Smooth muscle cell (in vitro differentiated cells): ENCODE measurements around the gene RESF1. TPM values are rescaled to one million over a fixed set of nuclear protein-coding genes. Genes with fewer than 3 reads are reported as not detected.

Experiments used
- DNase-seq: peaks from one replicate; lab custom pipeline; 2025; ENCODE audit not compliant: unreplicated experiment; lab: John Stamatoyannopoulos, UW
- H2AFZ ChIP-seq: fragments of 200-600 bp; sonication (generic); 2 replicates; pipeline ENCODE4 v1.6.0; 2016; ENCODE audit warnings: antibody characterized with exemption, low read depth, mild to moderate bottlenecking
- H3F3A ChIP-seq: fragments of 200-600 bp; sonication (generic); 2 replicates; pipeline ENCODE4 v1.6.0; 2017; ENCODE audit warnings: antibody characterized with exemption, low read depth
- H3K27ac ChIP-seq: fragments of 200-600 bp; sonication (generic); 2 replicates; pipeline ENCODE4 v1.5.1; 2016; ENCODE audit warnings: low read depth, mild to moderate bottlenecking
- H3K27me3 ChIP-seq: fragments of 200-600 bp; sonication (generic); 2 replicates; pipeline ENCODE4 v1.6.1; 2016; ENCODE audit warnings: low read depth, mild to moderate bottlenecking
- H3K36me3 ChIP-seq: fragments of 200-600 bp; sonication (generic); 2 replicates; pipeline ENCODE4 v1.5.1; 2016; ENCODE audit warnings: low read depth
- H3K4me1 ChIP-seq: fragments of 200-600 bp; sonication (generic); 2 replicates; pipeline ENCODE4 v1.5.1; 2016; ENCODE audit warnings: low read depth
- H3K4me2 ChIP-seq: fragments of 200-600 bp; sonication (generic); 2 replicates; pipeline ENCODE4 v1.6.0; 2016; ENCODE audit warnings: mild to moderate bottlenecking
- H3K4me3 ChIP-seq: fragments of 200-600 bp; sonication (generic); 2 replicates; pipeline ENCODE4 v1.5.1; 2016; ENCODE audit warnings: mild to moderate bottlenecking
- H3K79me2 ChIP-seq: fragments of 200-600 bp; sonication (generic); 2 replicates; pipeline ENCODE4 v1.6.0; 2016; ENCODE audit warnings: low read depth, mild to moderate bottlenecking
- H3K9ac ChIP-seq: fragments of 200-600 bp; sonication (generic); 2 replicates; pipeline ENCODE4 v1.6.0; 2016; ENCODE audit warnings: low read depth
- H3K9me3 ChIP-seq: fragments of 200-600 bp; sonication (generic); replicated peaks from 2 replicates; pipeline ENCODE4 v1.5.1; 2016; ENCODE audit warnings: low read depth
- H4K20me1 ChIP-seq: fragments of 200-600 bp; sonication (generic); 2 replicates; pipeline ENCODE4 v1.6.0; 2016; ENCODE audit warnings: low read depth
- WGBS: methylation state at CpG from one replicate; pipeline ENCODE4 v1.1.7; 2016; ENCODE audit warnings: low lambda C conversion rate; 5-methylcytosine and 5-hydroxymethylcytosine counted together
- polyA plus RNA-seq: library from polyadenylated mRNA; unstranded; fragments of >200 nt; fragmentation: Nextera tagmentation; extraction: Ambion mirVana; gene quantifications from 2 replicates; pipeline ENCODE4 v1.2.1, GENCODE V29; 2016
- total RNA-seq: library from RNA; depleted of rRNA; stranded (reverse); fragments of >200 nt; gene quantifications from 2 replicates; pipeline ENCODE4 v1.2.3, GENCODE V29; 2014
- TF ChIP-seq, protein P1 (sequence below): fragments of 200-600 bp; sonication (generic); IDR thresholded peaks from 2 replicates; pipeline ENCODE4 v1.5.1; 2017; ENCODE audit warnings: borderline replicate concordance, mild to moderate bottlenecking, antibody characterized with exemption; ENCODE audit not compliant: insufficient read depth, poor library complexity, severe bottlenecking

The RESF1 gene
- total and polyA plus RNA-seq, 2 experiments from 2014 or later, result 9.7 to 28.3 TPM

- Histone ChIP-seq H3K9ac (peak overlapping the region; percentile 43), H3K27me3 (no peaks in the 10 kb centered on the region), H3K4me3 (no peak overlapping the region), H3K36me3 (no peaks in the 10 kb centered on the region), H3K4me1 (no peaks in the 10 kb centered on the region), H3K9me3 (no peaks in the 10 kb centered on the region), H3K4me2 (peak overlapping the region; percentile 42), H2AFZ (no peak overlapping the region), H3F3A (peaks cover 3% of the 10 kb centered on the region), H3K27ac (peak overlapping the region; percentile 80), H3K79me2 (no peaks in the 10 kb centered on the region), H4K20me1 (no peaks in the 10 kb centered on the region)
- no peak for DNase-seq
- 77% methylated on average over 15 of the region's 15 CpGs for WGBS
- TF ChIP-seq, protein P1, sequence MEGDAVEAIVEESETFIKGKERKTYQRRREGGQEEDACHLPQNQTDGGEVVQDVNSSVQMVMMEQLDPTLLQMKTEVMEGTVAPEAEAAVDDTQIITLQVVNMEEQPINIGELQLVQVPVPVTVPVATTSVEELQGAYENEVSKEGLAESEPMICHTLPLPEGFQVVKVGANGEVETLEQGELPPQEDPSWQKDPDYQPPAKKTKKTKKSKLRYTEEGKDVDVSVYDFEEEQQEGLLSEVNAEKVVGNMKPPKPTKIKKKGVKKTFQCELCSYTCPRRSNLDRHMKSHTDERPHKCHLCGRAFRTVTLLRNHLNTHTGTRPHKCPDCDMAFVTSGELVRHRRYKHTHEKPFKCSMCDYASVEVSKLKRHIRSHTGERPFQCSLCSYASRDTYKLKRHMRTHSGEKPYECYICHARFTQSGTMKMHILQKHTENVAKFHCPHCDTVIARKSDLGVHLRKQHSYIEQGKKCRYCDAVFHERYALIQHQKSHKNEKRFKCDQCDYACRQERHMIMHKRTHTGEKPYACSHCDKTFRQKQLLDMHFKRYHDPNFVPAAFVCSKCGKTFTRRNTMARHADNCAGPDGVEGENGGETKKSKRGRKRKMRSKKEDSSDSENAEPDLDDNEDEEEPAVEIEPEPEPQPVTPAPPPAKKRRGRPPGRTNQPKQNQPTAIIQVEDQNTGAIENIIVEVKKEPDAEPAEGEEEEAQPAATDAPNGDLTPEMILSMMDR, result no peak
These were observed 30.6 kb downstream of the RESF1 start for GRCh38 chr12:31989571-31990362.

- TF ChIP-seq, protein P1, result no peak
- Histone ChIP-seq H3K9ac (no peak overlapping the region), H3K36me3 (no peaks in the 10 kb centered on the region), H3K9me3 (no peaks in the 10 kb centered on the region), H2AFZ (no peak overlapping the region), H3K27me3 (no peaks in the 10 kb centered on the region), H3K4me2 (no peak overlapping the region), H4K20me1 (no peaks in the 10 kb centered on the region), H3K27ac (peak overlapping the region; percentile 80), H3K4me3 (no peak overlapping the region), H3K79me2 (no peaks in the 10 kb centered on the region), H3F3A (no peaks in the 10 kb centered on the region), H3K4me1 (no peaks in the 10 kb centered on the region)
- DNase-seq, result no peak
- WGBS, result 90% methylated on average over 1 of the region's 1 CpG
These were observed 31.9 kb downstream of the RESF1 start for GRCh38 chr12:31991146-31991545.

DNA sequence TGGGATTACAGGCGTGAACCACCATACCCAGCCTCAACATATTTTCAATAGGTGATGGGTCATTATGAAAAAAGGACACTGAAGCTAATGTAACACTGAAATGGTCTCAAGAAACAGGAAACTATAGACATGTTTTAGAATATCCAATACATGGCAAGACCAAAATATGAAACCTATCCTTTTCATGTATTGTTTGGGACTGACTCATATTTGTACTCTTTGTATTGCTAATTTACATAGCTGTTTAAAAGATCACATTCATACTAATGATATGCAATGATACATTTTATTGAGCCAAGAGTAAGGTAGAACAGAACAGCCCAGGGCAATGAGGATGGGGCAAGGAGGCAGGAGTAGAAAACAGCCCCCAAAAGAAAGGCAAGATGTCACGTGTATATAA lies 32.6 kb downstream of the RESF1 start:
- TF ChIP-seq, protein P1, result no peak
- no peaks in the 10 kb centered on the region for H3K9me3 ChIP-seq
- no peaks in the 10 kb centered on the region for H3K4me1 ChIP-seq
- no peak overlapping the region for H3K27ac ChIP-seq
- no peak overlapping the region for H3K9ac ChIP-seq
- no peaks in the 10 kb centered on the region for H3K27me3 ChIP-seq
- no peaks in the 10 kb centered on the region for H3K79me2 ChIP-seq
- no peaks in the 10 kb centered on the region for H4K20me1 ChIP-seq
- no peak overlapping the region for H3K4me2 ChIP-seq
- no peaks in the 10 kb centered on the region for H3K36me3 ChIP-seq
- DNase-seq, result no peak
- H3F3A ChIP-seq, result no peaks in the 10 kb centered on the region
- 100% methylated on average over 2 of the region's 2 CpGs for WGBS
- no peak overlapping the region for H2AFZ ChIP-seq
- no peak overlapping the region for H3K4me3 ChIP-seq

DNA sequence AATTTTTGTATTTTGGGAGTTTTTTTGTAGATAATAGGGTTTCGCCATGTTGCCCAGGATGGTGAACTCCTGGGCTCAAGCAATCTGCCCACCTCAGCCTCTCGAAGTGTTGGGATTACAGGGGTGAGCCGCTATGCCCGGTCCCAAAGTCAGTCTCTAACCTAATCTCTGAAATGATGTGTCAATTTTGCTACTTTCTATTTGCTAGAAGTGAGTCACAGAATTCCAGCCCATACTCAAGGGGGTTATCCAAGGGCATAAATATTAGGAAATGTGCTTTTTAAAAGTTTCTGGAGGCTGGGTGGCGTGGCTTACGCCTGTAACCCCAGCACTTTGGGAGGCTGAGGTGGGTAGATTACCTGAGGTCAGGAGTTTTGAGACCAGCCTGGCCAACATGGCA lies 40.5 kb downstream of the RESF1 start:
- no peak for DNase-seq
- no peaks in the 10 kb centered on the region for H3K27me3 ChIP-seq
- no peak overlapping the region for H3K4me3 ChIP-seq
- no peak overlapping the region for H3K27ac ChIP-seq
- H3K9ac ChIP-seq, result no peak overlapping the region
- no peaks in the 10 kb centered on the region for H3F3A ChIP-seq
- H4K20me1 ChIP-seq, result no peaks in the 10 kb centered on the region
- H3K9me3 ChIP-seq, result no peaks in the 10 kb centered on the region
- H3K4me2 ChIP-seq, result no peak overlapping the region
- H3K36me3 ChIP-seq, result no peaks in the 10 kb centered on the region
- H3K4me1 ChIP-seq, result no peaks in the 10 kb centered on the region
- WGBS, result 92% methylated on average over 6 of the region's 6 CpGs
- no peaks in the 10 kb centered on the region for H3K79me2 ChIP-seq
- H2AFZ ChIP-seq, result no peak overlapping the region
- TF ChIP-seq, protein P1, result no peak
